Neural cell (in vitro differentiated cells): ENCODE data around the gene NHEJ1. TPM values are rescaled to one million over a fixed set of nuclear protein-coding genes. Genes with fewer than 3 reads are reported as not detected.

Experiments
- H2AFZ ChIP-seq: fragments of 200-600, 300-800 bp; sonication (generic), shearing (Covaris generic); 2 replicates; pipeline ENCODE4 v1.6.0; 2014; ENCODE audit warnings: low read depth, mild to moderate bottlenecking, antibody characterized with exemption, low read length, moderate library complexity
- H3F3A ChIP-seq: fragments of 200-600 bp; shearing (Covaris generic); 2 replicates; pipeline ENCODE4 v1.6.1; 2016; ENCODE audit warnings: mild to moderate bottlenecking, moderate library complexity, mixed read lengths, antibody characterized with exemption, low read length; ENCODE audit not compliant: insufficient read depth, poor library complexity, severe bottlenecking
- H3K27ac ChIP-seq: fragments of 200-600, 300-800 bp; sonication (generic), shearing (Covaris generic); 2 replicates; pipeline ENCODE4 v1.5.1; 2014; ENCODE audit warnings: mild to moderate bottlenecking, low read length, moderate library complexity
- H3K27me3 ChIP-seq: fragments of 300-800, 200-600 bp; sonication (generic), shearing (Covaris generic); 2 replicates; pipeline ENCODE4 v1.6.0; 2014; ENCODE audit warnings: mild to moderate bottlenecking, low read depth, low read length, moderate library complexity; ENCODE audit not compliant: insufficient read depth
- H3K36me3 ChIP-seq: fragments of 300-800, 200-600 bp; sonication (generic), shearing (Covaris generic); 2 replicates; pipeline ENCODE4 v1.5.1; 2014; ENCODE audit warnings: mild to moderate bottlenecking, antibody characterized with exemption, low read length, moderate library complexity; ENCODE audit not compliant: insufficient read depth
- H3K4me2 ChIP-seq: fragments of 300-800, 200-600 bp; sonication (generic), shearing (Covaris generic); 2 replicates; pipeline ENCODE4 v1.6.0; 2014; ENCODE audit warnings: mild to moderate bottlenecking, low read length
- H3K4me3 ChIP-seq: fragments of 300-800, 200-600 bp; sonication (generic), shearing (Covaris generic); 2 replicates; pipeline ENCODE4 v1.5.1; 2014; ENCODE audit warnings: mild to moderate bottlenecking, low read length, moderate library complexity
- H3K79me2 ChIP-seq: fragments of 200-600 bp; shearing (Covaris generic); replicated peaks from 2 replicates; pipeline ENCODE4 v1.6.0; 2014; ENCODE audit warnings: mild to moderate bottlenecking, low read length, moderate library complexity; ENCODE audit not compliant: insufficient read depth
- H3K9ac ChIP-seq: fragments of 300-800, 200-600 bp; sonication (generic), shearing (Covaris generic); 2 replicates; pipeline ENCODE4 v1.6.1; 2016; ENCODE audit warnings: mild to moderate bottlenecking, low read length, mixed read lengths
- H3K9me2 ChIP-seq: fragments of 200-600 bp; shearing (Covaris generic); 2 replicates; pipeline ENCODE4 v1.6.1; 2016; ENCODE audit warnings: mild to moderate bottlenecking, low read length, mixed read lengths; ENCODE audit not compliant: insufficient read depth
- H3K9me3 ChIP-seq: fragments of 200-600, 300-800 bp; sonication (generic), shearing (Covaris generic); 2 replicates; pipeline ENCODE4 v1.6.1; 2016; ENCODE audit warnings: mild to moderate bottlenecking, mixed run types, low read length, moderate library complexity, mixed read lengths
- H4K20me1 ChIP-seq: fragments of 200-600 bp; shearing (Covaris generic); 2 replicates; pipeline ENCODE4 v1.6.1; 2016; ENCODE audit warnings: mild to moderate bottlenecking, mixed run types; ENCODE audit not compliant: insufficient read depth
- EP300 ChIP-seq: fragments of 450-650 bp; conservative IDR thresholded peaks from 2 replicates; pipeline ENCODE4 v1.6.1; 2014; ENCODE audit warnings: antibody characterized with exemption, mild to moderate bottlenecking, moderate library complexity; ENCODE audit not compliant: poor library complexity, severe bottlenecking
- EZH2 ChIP-seq: fragments of 200-600, 300-800 bp; shearing (Covaris generic), sonication (generic); IDR thresholded peaks from 2 replicates; pipeline ENCODE4 v1.6.1; 2014; ENCODE audit warnings: antibody characterized with exemption, low read length, borderline replicate concordance, mild to moderate bottlenecking; ENCODE audit not compliant: insufficient read depth, poor library complexity, severe bottlenecking
- MXI1 ChIP-seq: fragments of 450-650 bp; conservative IDR thresholded peaks from 2 replicates; pipeline ENCODE4 v1.6.1; 2014; ENCODE audit warnings: antibody characterized with exemption, mild to moderate bottlenecking; ENCODE audit not compliant: poor library complexity, severe bottlenecking
- POLR2AphosphoS5 ChIP-seq: IDR thresholded peaks from 2 replicates; pipeline ENCODE4 v1.6.1; 2012
- RAD21 ChIP-seq: fragments of 450-650 bp; conservative IDR thresholded peaks from 2 replicates; pipeline ENCODE4 v1.6.1; 2014; ENCODE audit warnings: antibody characterized with exemption, mild to moderate bottlenecking, moderate library complexity
- SMC3 ChIP-seq: fragments of 450-650 bp; conservative IDR thresholded peaks from 2 replicates; pipeline ENCODE4 v1.6.1; 2014; ENCODE audit warnings: antibody characterized with exemption, mild to moderate bottlenecking, moderate library complexity; ENCODE audit not compliant: poor library complexity
- TAF1 ChIP-seq: IDR thresholded peaks from 2 replicates; pipeline ENCODE4 v1.6.1; 2012; ENCODE audit warnings: low read depth
- polyA plus RNA-seq: library from polyadenylated mRNA; depleted of rRNA; stranded (reverse); fragments of >200 nt; gene quantifications from 2 replicates; pipeline ENCODE4 v1.2.3, GENCODE V29; 2014
- TF ChIP-seq, protein P1 (sequence below): IDR thresholded peaks from 2 replicates; pipeline ENCODE4 v1.6.1; 2012; ENCODE audit warnings: borderline replicate concordance
- TF ChIP-seq, protein P2 (sequence below): fragments of 450-650 bp; IDR thresholded peaks from 2 replicates; pipeline ENCODE4 v1.5.1; 2014; ENCODE audit warnings: antibody characterized with exemption, mild to moderate bottlenecking, moderate library complexity; ENCODE audit not compliant: poor library complexity, severe bottlenecking

Gene NHEJ1
- polyA plus RNA-seq, 1 donor from 2014 or later = 12.7 TPM

DNA sequence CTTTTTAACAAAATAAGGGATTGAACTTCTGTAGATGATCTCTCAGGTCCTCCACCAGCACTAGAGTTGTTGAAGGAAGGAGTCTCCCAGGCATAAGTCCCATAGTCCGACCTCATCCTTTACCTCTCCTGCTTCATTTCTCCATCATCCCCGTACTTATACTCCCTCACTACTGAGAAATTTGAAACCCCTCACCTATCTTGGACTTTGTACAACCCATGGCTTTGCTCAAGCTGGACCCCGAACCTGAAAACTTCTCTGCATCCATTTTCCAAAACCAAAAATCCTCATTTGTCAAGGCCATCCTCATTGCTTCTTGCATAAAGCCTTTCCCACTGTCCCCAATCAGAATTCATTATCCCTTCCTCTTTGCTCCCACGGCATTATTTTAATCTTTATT lies 482 bp upstream of the NHEJ1 start:
- Histone ChIP-seq H3K79me2 (no peaks in the 10 kb centered on the region), H4K20me1 (no peaks in the 10 kb centered on the region), H3K4me3 (peak overlapping the region; percentile 85), H3K27me3 (no peaks in the 10 kb centered on the region), H3K27ac (peak overlapping the region; percentile 78), H2AFZ (peak overlapping the region; percentile 66), H3K9me2 (no peaks in the 10 kb centered on the region), H3K36me3 (no peaks in the 10 kb centered on the region), H3K9me3 (no peaks in the 10 kb centered on the region), H3K4me2 (peak overlapping the region; percentile 41), H3F3A (no peaks in the 10 kb centered on the region), H3K9ac (peak overlapping the region; percentile 81)
- no peak for TF ChIP-seq POLR2AphosphoS5
- no peak for TF ChIP-seq SMC3
- TF ChIP-seq, protein P1, sequence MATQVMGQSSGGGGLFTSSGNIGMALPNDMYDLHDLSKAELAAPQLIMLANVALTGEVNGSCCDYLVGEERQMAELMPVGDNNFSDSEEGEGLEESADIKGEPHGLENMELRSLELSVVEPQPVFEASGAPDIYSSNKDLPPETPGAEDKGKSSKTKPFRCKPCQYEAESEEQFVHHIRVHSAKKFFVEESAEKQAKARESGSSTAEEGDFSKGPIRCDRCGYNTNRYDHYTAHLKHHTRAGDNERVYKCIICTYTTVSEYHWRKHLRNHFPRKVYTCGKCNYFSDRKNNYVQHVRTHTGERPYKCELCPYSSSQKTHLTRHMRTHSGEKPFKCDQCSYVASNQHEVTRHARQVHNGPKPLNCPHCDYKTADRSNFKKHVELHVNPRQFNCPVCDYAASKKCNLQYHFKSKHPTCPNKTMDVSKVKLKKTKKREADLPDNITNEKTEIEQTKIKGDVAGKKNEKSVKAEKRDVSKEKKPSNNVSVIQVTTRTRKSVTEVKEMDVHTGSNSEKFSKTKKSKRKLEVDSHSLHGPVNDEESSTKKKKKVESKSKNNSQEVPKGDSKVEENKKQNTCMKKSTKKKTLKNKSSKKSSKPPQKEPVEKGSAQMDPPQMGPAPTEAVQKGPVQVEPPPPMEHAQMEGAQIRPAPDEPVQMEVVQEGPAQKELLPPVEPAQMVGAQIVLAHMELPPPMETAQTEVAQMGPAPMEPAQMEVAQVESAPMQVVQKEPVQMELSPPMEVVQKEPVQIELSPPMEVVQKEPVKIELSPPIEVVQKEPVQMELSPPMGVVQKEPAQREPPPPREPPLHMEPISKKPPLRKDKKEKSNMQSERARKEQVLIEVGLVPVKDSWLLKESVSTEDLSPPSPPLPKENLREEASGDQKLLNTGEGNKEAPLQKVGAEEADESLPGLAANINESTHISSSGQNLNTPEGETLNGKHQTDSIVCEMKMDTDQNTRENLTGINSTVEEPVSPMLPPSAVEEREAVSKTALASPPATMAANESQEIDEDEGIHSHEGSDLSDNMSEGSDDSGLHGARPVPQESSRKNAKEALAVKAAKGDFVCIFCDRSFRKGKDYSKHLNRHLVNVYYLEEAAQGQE = no peak
- TF ChIP-seq, protein P2, sequence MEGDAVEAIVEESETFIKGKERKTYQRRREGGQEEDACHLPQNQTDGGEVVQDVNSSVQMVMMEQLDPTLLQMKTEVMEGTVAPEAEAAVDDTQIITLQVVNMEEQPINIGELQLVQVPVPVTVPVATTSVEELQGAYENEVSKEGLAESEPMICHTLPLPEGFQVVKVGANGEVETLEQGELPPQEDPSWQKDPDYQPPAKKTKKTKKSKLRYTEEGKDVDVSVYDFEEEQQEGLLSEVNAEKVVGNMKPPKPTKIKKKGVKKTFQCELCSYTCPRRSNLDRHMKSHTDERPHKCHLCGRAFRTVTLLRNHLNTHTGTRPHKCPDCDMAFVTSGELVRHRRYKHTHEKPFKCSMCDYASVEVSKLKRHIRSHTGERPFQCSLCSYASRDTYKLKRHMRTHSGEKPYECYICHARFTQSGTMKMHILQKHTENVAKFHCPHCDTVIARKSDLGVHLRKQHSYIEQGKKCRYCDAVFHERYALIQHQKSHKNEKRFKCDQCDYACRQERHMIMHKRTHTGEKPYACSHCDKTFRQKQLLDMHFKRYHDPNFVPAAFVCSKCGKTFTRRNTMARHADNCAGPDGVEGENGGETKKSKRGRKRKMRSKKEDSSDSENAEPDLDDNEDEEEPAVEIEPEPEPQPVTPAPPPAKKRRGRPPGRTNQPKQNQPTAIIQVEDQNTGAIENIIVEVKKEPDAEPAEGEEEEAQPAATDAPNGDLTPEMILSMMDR = no peak
- no peak for TF ChIP-seq EP300
- TF ChIP-seq MXI1 = no peak
- no peak for TF ChIP-seq RAD21
- no peak for TF ChIP-seq EZH2
- no peak for TF ChIP-seq TAF1

DNA sequence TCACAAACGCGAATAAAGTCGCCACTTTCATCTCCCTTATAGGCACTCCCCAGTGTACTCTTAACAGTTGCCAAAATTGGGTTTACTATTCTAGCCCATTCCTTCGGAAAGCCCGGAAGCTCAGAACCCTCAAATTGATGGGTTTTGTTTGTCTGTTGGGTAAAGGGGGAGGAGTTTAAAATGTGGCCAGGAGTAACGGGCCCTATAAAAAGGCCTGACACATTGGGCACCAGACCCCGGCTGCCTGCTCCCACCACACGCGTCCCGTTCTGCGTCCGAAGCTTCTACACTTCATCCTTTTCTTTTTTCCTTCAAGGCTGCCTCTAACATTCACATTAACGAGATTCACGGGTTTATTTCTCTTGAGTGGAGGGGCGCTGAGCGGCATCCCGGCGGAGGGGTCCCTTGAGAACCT lies 837 bp downstream of the NHEJ1 start:
- TF ChIP-seq SMC3 (no peak), EP300 (no peak)
- TF ChIP-seq, protein P1 = peak; percentile 3
- no peaks in the 10 kb centered on the region for H3K9me3 ChIP-seq
- no peaks in the 10 kb centered on the region for H3K79me2 ChIP-seq
- no peaks in the 10 kb centered on the region for H3K27me3 ChIP-seq
- no peaks in the 10 kb centered on the region for H4K20me1 ChIP-seq
- H3F3A ChIP-seq = no peaks in the 10 kb centered on the region
- H3K27ac ChIP-seq = peak overlapping the region; percentile 78
- peak overlapping the region; percentile 85 for H3K4me3 ChIP-seq
- peak overlapping the region; percentile 63 for H3K4me2 ChIP-seq
- no peaks in the 10 kb centered on the region for H3K36me3 ChIP-seq
- no peaks in the 10 kb centered on the region for H3K9me2 ChIP-seq
- H3K9ac ChIP-seq = peak overlapping the region; percentile 81
- peak overlapping the region; percentile 66 for H2AFZ ChIP-seq
